HepG2 (cell line): ENCODE measurements around the gene CDIP1. TPM values are rescaled to one million over a fixed set of nuclear protein-coding genes. Genes with fewer than 3 reads are reported as not detected.
A peak's percentile ranks its signal among the peaks of the same experiment; 100 is the strongest.

Source experiments
- ATAC-seq: fragments of 200-7000 bp; cut with Tn5 transposase; 3 replicates; pipeline ENCODE4 v1.9.1; 2020; ENCODE audit warnings: mild to moderate bottlenecking, moderate library complexity
- BruUV-seq: library from RNA; stranded (reverse); fragments of 400-500 nt; replicated peaks from 2 replicates; lab custom pipeline; 2021; lab: Mats Ljungman, UMichigan
- CTCF ChIA-PET: fragments of 300-600 bp; formaldehyde crosslinking; extraction: SDS; loops from one replicate; lab custom pipeline; 2021; ENCODE audit warnings: low total read pairs, inconsistent platforms, low intra/inter-chr PET ratio; lab: Yijun Ruan, JAX
- POLR2A ChIA-PET: fragments of 350-600 bp; sonication (Branson Sonifier 250); formaldehyde crosslinking; loops from one replicate; lab custom pipeline; 2020; ENCODE audit warnings: antibody characterized with exemption, inconsistent platforms; lab: Yijun Ruan, JAX
- DNase-seq: peaks from one replicate; pipeline ENCODE4 v3.0.0-alpha.2; 2015; ENCODE audit warnings: low spot score
- FAIRE-seq: peaks from 3 replicates; lab custom pipeline; 2011; peaks lifted over from hg19 to GRCh38; lab: Jason Lieb, UNC
- H2AFZ ChIP-seq: one replicate; pipeline ENCODE4 v1.6.1; 2011; ENCODE audit warnings: low read length, inconsistent platforms
- H3K27ac ChIP-seq: fragments of 300-600 bp; 3 replicates; pipeline ENCODE4 v1.8.0; 2011; ENCODE audit warnings: mixed run types, mild to moderate bottlenecking, mixed read lengths, low read length, inconsistent platforms; ENCODE audit not compliant: insufficient read depth; ENCODE audit errors: extremely low read length
- H3K27me3 ChIP-seq, 2 experiments: fragments of 200-600 bp in 1 of 2; 2 replicates in 1 of 2; 3 replicates in 1 of 2; pipeline versions ENCODE4 v1.6.0 to v1.8.0; 2011; ENCODE audit warnings: low read length in 2 of 2, mild to moderate bottlenecking in 2 of 2, moderate library complexity in 2 of 2, inconsistent platforms in 1 of 2; ENCODE audit not compliant: insufficient read depth in 2 of 2, control insufficient read depth in 1 of 2
- H3K36me3 ChIP-seq, 2 experiments: fragments of 200-600 bp in 1 of 2; replicated peaks in 1 of 2; 2 replicates in 1 of 2; 3 replicates in 1 of 2; pipeline versions ENCODE4 v1.5.1 to v1.8.0; 2011; ENCODE audit warnings: low read length in 2 of 2, inconsistent platforms in 1 of 2; ENCODE audit not compliant: insufficient read depth in 2 of 2, control insufficient read depth in 1 of 2
- H3K4me1 ChIP-seq: 2 replicates; pipeline ENCODE4 v1.5.1; 2012; ENCODE audit warnings: low read length, inconsistent platforms; ENCODE audit not compliant: insufficient read depth
- H3K4me2 ChIP-seq: 2 replicates; pipeline ENCODE4 v1.6.0; 2011; ENCODE audit warnings: low read depth, low read length, inconsistent platforms
- H3K4me3 ChIP-seq, 3 experiments: fragments of 200-600 bp in 1 of 3; sonication (generic), shearing (Covaris generic) in 1 of 3; replicated peaks in 1 of 3; 2 replicates each; pipeline ENCODE4 v1.5.1; 2011 to 2016; ENCODE audit warnings: low read length in 3 of 3, inconsistent platforms in 2 of 3, low read depth in 2 of 3, mild to moderate bottlenecking in 2 of 3, control low read depth in 1 of 3, mixed read lengths in 1 of 3; ENCODE audit not compliant: insufficient read depth in 1 of 3
- H3K79me2 ChIP-seq: one replicate; pipeline ENCODE4 v1.6.1; 2011; ENCODE audit warnings: low read length, inconsistent platforms; ENCODE audit not compliant: insufficient read depth
- H3K9ac ChIP-seq: 2 replicates; pipeline ENCODE4 v1.6.0; 2011; ENCODE audit warnings: mild to moderate bottlenecking, low read depth, low read length, inconsistent platforms; ENCODE audit not compliant: insufficient read depth
- H3K9me3 ChIP-seq: 2 replicates; pipeline ENCODE4 v1.5.1; 2012; ENCODE audit warnings: mild to moderate bottlenecking, low read length
- H4K20me1 ChIP-seq: 2 replicates; pipeline ENCODE4 v1.6.0; 2011; ENCODE audit warnings: inconsistent platforms, mild to moderate bottlenecking, low read length, moderate library complexity; ENCODE audit not compliant: insufficient read depth
- DMAP1 ChIP-seq: IDR thresholded peaks from 2 replicates; pipeline ENCODE4 v1.6.1; 2016
- FOSL2 ChIP-seq: sonication (generic); formaldehyde crosslinking; IDR thresholded peaks from 2 replicates; pipeline ENCODE4 v1.4.0; 2020; ENCODE audit warnings: missing genetic modification reagents
- KDM6A ChIP-seq: IDR thresholded peaks from 2 replicates; pipeline ENCODE4 v1.6.1; 2016; ENCODE audit warnings: low read depth
- MLLT10 ChIP-seq: sonication (generic); formaldehyde crosslinking; IDR thresholded peaks from 2 replicates; pipeline ENCODE4 v1.4.0; 2020; ENCODE audit warnings: missing genetic modification reagents
- NFYC ChIP-seq: IDR thresholded peaks from 2 replicates; pipeline ENCODE4 v1.6.1; 2016; ENCODE audit warnings: missing genetic modification reagents, missing compliant biosample characterization
- ZBTB3 ChIP-seq: sonication (generic); formaldehyde crosslinking; IDR thresholded peaks from 2 replicates; pipeline ENCODE4 v1.4.0; 2020; ENCODE audit warnings: low read depth, mild to moderate bottlenecking, moderate library complexity, missing genetic modification reagents, borderline replicate concordance
- ZBTB42 ChIP-seq: sonication (generic); formaldehyde crosslinking; IDR thresholded peaks from 2 replicates; pipeline ENCODE4 v1.5.0; 2020; ENCODE audit warnings: mild to moderate bottlenecking, missing genetic modification reagents
- ZNF362 ChIP-seq: sonication (generic); formaldehyde crosslinking; IDR thresholded peaks from 2 replicates; pipeline ENCODE4 v1.4.0; 2020; ENCODE audit warnings: missing genetic modification reagents, mild to moderate bottlenecking, borderline replicate concordance
- ZNF550 ChIP-seq: sonication (generic); formaldehyde crosslinking; IDR thresholded peaks from 2 replicates; pipeline ENCODE4 v1.4.0; 2020; ENCODE audit warnings: mild to moderate bottlenecking, missing genetic modification reagents, borderline replicate concordance
- WGBS: methylation state at CpG from one replicate; pipeline ENCODE4 v1.1.6; 2017; ENCODE audit warnings: low lambda C conversion rate; 5-methylcytosine and 5-hydroxymethylcytosine counted together
- in situ Hi-C: cut with HindIII; loops from 2 replicates; pipeline ENCODE4 v1.10.0; 2017; ENCODE audit warnings: low pct_unique_long_range_greater_than_20kb; ENCODE audit not compliant: extremely low pct_ligation_motif_present
- intact Hi-C: fragments of 100-400 bp; cut with micrococcal nuclease; formaldehyde crosslinking; loops from one replicate; pipeline ENCODE4 v1.10.0; 2022; ENCODE audit not compliant: unreplicated experiment
- polyA plus RNA-seq, 8 experiments: library from polyadenylated mRNA; depleted of rRNA in 3 of 8; stranded (reverse) in 7 of 8; unstranded in 1 of 8; fragments of >200 nt; fragmentation: Illumina TruSeq in 4 of 8; extraction: Trizol in 4 of 8; gene quantifications; 2 replicates each; pipeline versions ENCODE4 v1.2.1 to v1.2.3, GENCODE V29; 2011 to 2016; ENCODE audit warnings: low read depth in 4 of 8, missing spikeins in 1 of 8, mixed read lengths in 1 of 8; ENCODE audit not compliant: insufficient read depth in 1 of 8
- total RNA-seq, 5 experiments: library from RNA; depleted of rRNA; stranded (reverse); fragments of >200 nt; fragmentation: Illumina TruSeq; extraction: Trizol; gene quantifications; 2 replicates each; pipeline ENCODE4 v1.2.3, GENCODE V29; 2016; ENCODE audit warnings: low read depth in 1 of 5
- TF ChIP-seq, protein P1 (sequence below): sonication (generic); formaldehyde crosslinking; IDR thresholded peaks from 2 replicates; pipeline ENCODE4 v1.5.0; 2020; ENCODE audit warnings: mild to moderate bottlenecking, missing genetic modification reagents, moderate library complexity

CDIP1 gene
- total and polyA plus RNA-seq, 2 of the 13 experiments (the other 11 are each of a cell fraction or from before 2014, with no cell fraction given): 31.2 to 56.7 TPM

- Histone ChIP-seq H3K9me3 (no peaks in the 10 kb centered on the region), H3K4me1 (peaks cover 47% of the 10 kb centered on the region), H4K20me1 (no peaks in the 10 kb centered on the region), H3K4me2 (no peak overlapping the region), H3K27me3 (no peaks in the 10 kb centered on the region), H3K4me3 (no peak overlapping the region), H2AFZ (no peak overlapping the region), H3K79me2 (peaks cover 35% of the 10 kb centered on the region), H3K36me3 (peaks cover 2 to 4% of the 10 kb centered on the region in 2 experiments; a peak in 2 of 5 replicates), H3K9ac (no peak overlapping the region), H3K27ac (no peak overlapping the region)
- DNase-seq: no peak
- TF ChIP-seq KDM6A (CRISPR knock-in tag) (no peak), ZBTB3 (CRISPR knock-in tag) (no peak), ZNF362 (CRISPR knock-in tag) (no peak), ZNF550 (no peak)
- intact Hi-C loops: no loop called here
- no peak for FAIRE-seq
- POLR2A ChIA-PET: no interaction called here
- CTCF ChIA-PET: no interaction called here
- BruUV-seq: no TSS peak
- no peak for ATAC-seq
- 88% methylated on average over 2 of the region's 2 CpGs for WGBS
- in situ Hi-C loops: no loop called here
Observed at GRCh38 chr16:4481526-4481925, 57.0 kb downstream of the CDIP1 start.

DNA sequence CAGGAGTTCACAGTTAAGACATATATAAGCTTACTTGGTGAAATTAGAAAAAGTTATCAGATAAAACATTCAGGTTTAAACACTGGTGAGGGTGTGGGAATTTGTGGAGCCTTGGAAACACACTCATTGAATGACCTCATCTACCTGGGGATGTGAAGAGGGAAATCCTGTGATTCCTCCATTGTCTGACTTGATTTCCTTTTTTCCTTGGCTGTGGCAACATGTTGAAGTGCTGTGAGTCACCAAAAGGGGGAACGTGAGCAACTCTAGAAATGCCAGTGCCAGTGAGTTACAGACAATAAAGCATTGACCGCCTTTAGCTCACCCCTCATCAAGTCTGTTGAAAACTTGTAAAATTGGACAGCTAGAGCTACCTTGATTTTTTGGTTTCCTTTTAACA is 60.6 kb downstream of the CDIP1 start:
- TSS peak; percentile 40 for BruUV-seq
- Histone ChIP-seq H3K79me2 (peaks cover 31% of the 10 kb centered on the region), H3K27me3 (no peaks in the 10 kb centered on the region), H3K36me3 (no peaks in the 10 kb centered on the region)
- TF ChIP-seq ZBTB42 (no peak), NFYC (CRISPR knock-in tag) (no peak), DMAP1 (CRISPR knock-in tag) (0 out of 2 replicates have a peak, but pooled peaks have one; percentile 5), FOSL2 (CRISPR knock-in tag) (peak; percentile 61), MLLT10 (no peak)
- TF ChIP-seq, protein P1, sequence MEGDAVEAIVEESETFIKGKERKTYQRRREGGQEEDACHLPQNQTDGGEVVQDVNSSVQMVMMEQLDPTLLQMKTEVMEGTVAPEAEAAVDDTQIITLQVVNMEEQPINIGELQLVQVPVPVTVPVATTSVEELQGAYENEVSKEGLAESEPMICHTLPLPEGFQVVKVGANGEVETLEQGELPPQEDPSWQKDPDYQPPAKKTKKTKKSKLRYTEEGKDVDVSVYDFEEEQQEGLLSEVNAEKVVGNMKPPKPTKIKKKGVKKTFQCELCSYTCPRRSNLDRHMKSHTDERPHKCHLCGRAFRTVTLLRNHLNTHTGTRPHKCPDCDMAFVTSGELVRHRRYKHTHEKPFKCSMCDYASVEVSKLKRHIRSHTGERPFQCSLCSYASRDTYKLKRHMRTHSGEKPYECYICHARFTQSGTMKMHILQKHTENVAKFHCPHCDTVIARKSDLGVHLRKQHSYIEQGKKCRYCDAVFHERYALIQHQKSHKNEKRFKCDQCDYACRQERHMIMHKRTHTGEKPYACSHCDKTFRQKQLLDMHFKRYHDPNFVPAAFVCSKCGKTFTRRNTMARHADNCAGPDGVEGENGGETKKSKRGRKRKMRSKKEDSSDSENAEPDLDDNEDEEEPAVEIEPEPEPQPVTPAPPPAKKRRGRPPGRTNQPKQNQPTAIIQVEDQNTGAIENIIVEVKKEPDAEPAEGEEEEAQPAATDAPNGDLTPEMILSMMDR: peak; percentile 35; the same call in 1 of the 2 replicates
- TF ChIP-seq, all 625 proteins: peak for 3
- in situ Hi-C loops: no loop called here
- Histone ChIP-seq H2AFZ (no peak overlapping the region), H3K9me3 (no peaks in the 10 kb centered on the region), H3K4me2 (peak overlapping the region; percentile 91), H3K27ac (no peak overlapping the region), H3K9ac (peak overlapping the region; percentile 36; the same call in 1 of the 2 replicates), H3K4me3 (peak overlapping the region in 2 of 3 experiments; percentile 70 to 90; a peak in 5 of 6 replicates), H3K4me1 (peaks cover 48% of the 10 kb centered on the region), H4K20me1 (no peaks in the 10 kb centered on the region)
- intact Hi-C loops: loop anchor here (5.0 kb wide), 1 partner anchor 51 kb away; the partner anchor contains the start of gene DNAJA3
- 82% methylated on average over 2 of the region's 2 CpGs for WGBS
- FAIRE-seq (no peak), ATAC-seq (no peak), DNase-seq (no peak)
- POLR2A ChIA-PET: interaction anchor here (1.2 to 10.7 kb wide), 2 partner anchors 17 to 18 kb away, joined by 3 to 175 read pairs; no protein-coding TSS in a partner anchor
- CTCF ChIA-PET: interaction anchor here (1.4 kb wide), 1 partner anchor 71 kb away, joined by 3 read pairs; no protein-coding TSS in a partner anchor
